ENCODE results near the gene TCTN2. TPM values are rescaled to one million over a fixed set of nuclear protein-coding genes. Genes with fewer than 3 reads are reported as not detected.

Gene TCTN2
- total and polyA plus RNA-seq, 9 donors = 6.3 to 11.7 (median 8.1) TPM

DNA sequence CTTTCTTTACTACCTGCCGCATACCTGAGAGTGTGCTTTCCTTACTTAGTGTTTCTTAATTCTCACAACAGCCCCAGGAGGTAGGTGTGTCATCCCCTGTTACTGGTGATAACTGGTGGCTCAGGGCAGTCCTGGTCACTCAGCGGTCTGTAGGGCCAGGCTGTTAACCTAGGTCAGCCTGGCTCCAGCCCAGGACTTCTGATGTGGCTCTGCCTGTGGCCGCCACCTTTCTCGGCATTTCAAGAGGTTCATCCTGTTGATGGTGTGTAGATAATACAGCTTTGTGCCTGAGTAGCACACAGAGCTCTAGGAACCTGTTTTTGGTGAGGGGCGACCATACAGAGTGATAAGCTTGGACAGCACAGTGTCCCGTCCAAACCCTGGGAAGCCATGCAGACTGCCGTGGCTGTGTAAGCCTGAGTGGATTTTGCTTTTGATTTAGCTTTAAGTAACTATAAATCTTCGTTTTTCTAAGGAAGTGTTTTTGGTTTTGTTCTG is 79.3 kb downstream of the TCTN2 start:
- no peaks in the 10 kb centered on the region for H3K27me3 ChIP-seq (ENCODE audit: control insufficient read depth, insufficient read depth, low read length)
- no peak overlapping the region for H3K27ac ChIP-seq (ENCODE audit: low read length)
- no peaks in the 10 kb centered on the region for H3K9me3 ChIP-seq (replicated peaks; ENCODE audit: control insufficient read depth, low read depth, low read length)
- WGBS (ENCODE audit: insufficient coverage) = 93% methylated on average over 6 of the region's 8 CpGs
- H3K4me3 ChIP-seq (ENCODE audit: low read length) = no peak overlapping the region
- DNase-seq = no peak
- H3K36me3 ChIP-seq (ENCODE audit: control insufficient read depth, insufficient read depth, low read length) = peaks cover 59% of the 10 kb centered on the region
- no peaks in the 10 kb centered on the region for H3K4me1 ChIP-seq (ENCODE audit: control insufficient read depth, insufficient read depth, low read length)

- Histone ChIP-seq H3K36me3 (ENCODE audit: control insufficient read depth, insufficient read depth, low read length) (peaks cover 59% of the 10 kb centered on the region), H3K4me3 (ENCODE audit: low read length) (no peak overlapping the region), H3K27ac (ENCODE audit: low read length) (no peak overlapping the region), H3K4me1 (ENCODE audit: control insufficient read depth, insufficient read depth, low read length) (no peaks in the 10 kb centered on the region), H3K27me3 (ENCODE audit: control insufficient read depth, insufficient read depth, low read length) (no peaks in the 10 kb centered on the region), H3K9me3 (replicated peaks; ENCODE audit: control insufficient read depth, low read depth, low read length) (no peaks in the 10 kb centered on the region)
- no peak for DNase-seq
- WGBS (ENCODE audit: insufficient coverage) = 93% methylated on average over 2 of the region's 3 CpGs
Measured at GRCh38 chr12:123752046-123752445, 81.1 kb downstream of the TCTN2 start.

- H3K4me1 ChIP-seq (ENCODE audit: control insufficient read depth, insufficient read depth, low read length) = no peaks in the 10 kb centered on the region
- H3K27me3 ChIP-seq (ENCODE audit: control insufficient read depth, insufficient read depth, low read length) = no peaks in the 10 kb centered on the region
- no CpG with 5 or more reads among the region's 12 CpGs for WGBS (ENCODE audit: insufficient coverage)
- H3K36me3 ChIP-seq (ENCODE audit: control insufficient read depth, insufficient read depth, low read length) = peaks cover 50% of the 10 kb centered on the region
- H3K4me3 ChIP-seq (ENCODE audit: low read length) = no peak overlapping the region
- H3K9me3 ChIP-seq (replicated peaks; ENCODE audit: control insufficient read depth, low read depth, low read length) = no peaks in the 10 kb centered on the region
- no peak for DNase-seq
- H3K27ac ChIP-seq (ENCODE audit: low read length) = no peak overlapping the region
Measured at GRCh38 chr12:123754041-123754772, 83.3 kb downstream of the TCTN2 start.

GRCh38 chr12:123757561-123757960 is 86.6 kb downstream of the TCTN2 start:
- H3K4me1 ChIP-seq (ENCODE audit: control insufficient read depth, insufficient read depth, low read length) = peaks cover 5% of the 10 kb centered on the region
- no peak overlapping the region for H3K27ac ChIP-seq (ENCODE audit: low read length)
- 57% methylated on average over 3 of the region's 6 CpGs for WGBS (ENCODE audit: insufficient coverage)
- DNase-seq = peak; percentile 15
- H3K27me3 ChIP-seq (ENCODE audit: control insufficient read depth, insufficient read depth, low read length) = peaks cover 12% of the 10 kb centered on the region
- H3K4me3 ChIP-seq (ENCODE audit: low read length) = no peak overlapping the region
- no peaks in the 10 kb centered on the region for H3K9me3 ChIP-seq (replicated peaks; ENCODE audit: control insufficient read depth, low read depth, low read length)
- peaks cover 28% of the 10 kb centered on the region for H3K36me3 ChIP-seq (ENCODE audit: control insufficient read depth, insufficient read depth, low read length)

Other genes starting within 250 kb of the TCTN2 start
- gene RILPL2, start 234.4 kb upstream of the TCTN2 start, total RNA-seq = 1.2 TPM
- 1 to 10 TPM; 1.2 to 2.2 (median 1.6) TPM for gene RILPL2, start 234.4 kb upstream of the TCTN2 start, polyA plus RNA-seq (ENCODE audit: insufficient read depth in 1 of 8, insufficient read length in 8 of 8, low replicate concordance in 1 of 8)
- 25.5 TPM for gene SNRNP35, start 213.0 kb upstream of the TCTN2 start, total RNA-seq
- gene SNRNP35, start 213.0 kb upstream of the TCTN2 start, polyA plus RNA-seq (ENCODE audit: insufficient read depth in 1 of 8, insufficient read length in 8 of 8, low replicate concordance in 1 of 8) = 10 to 100 TPM; 23.1 to 34.2 (median 31.3) TPM
- gene RILPL1, start 137.4 kb upstream of the TCTN2 start, total RNA-seq = 26.2 TPM
- gene RILPL1, start 137.4 kb upstream of the TCTN2 start, polyA plus RNA-seq (ENCODE audit: insufficient read depth in 1 of 8, insufficient read length in 8 of 8, low replicate concordance in 1 of 8) = 10 to 100 TPM; 24.8 to 38.3 (median 30.9) TPM
- 158 TPM for gene TMED2, start 86.6 kb upstream of the TCTN2 start, total RNA-seq
- gene TMED2, start 86.6 kb upstream of the TCTN2 start, polyA plus RNA-seq (ENCODE audit: insufficient read depth in 1 of 8, insufficient read length in 8 of 8, low replicate concordance in 1 of 8) = 100 to 1,000 TPM; 129 to 184 (median 153) TPM
- 21.0 TPM for gene DDX55, start 69.0 kb upstream of the TCTN2 start, total RNA-seq
- 10 to 100 TPM; 11.9 to 20.1 (median 13.5) TPM for gene DDX55, start 69.0 kb upstream of the TCTN2 start, polyA plus RNA-seq (ENCODE audit: insufficient read depth in 1 of 8, insufficient read length in 8 of 8, low replicate concordance in 1 of 8)
- 30.2 TPM for gene EIF2B1, start 37.4 kb upstream of the TCTN2 start, total RNA-seq
- gene EIF2B1, start 37.4 kb upstream of the TCTN2 start, polyA plus RNA-seq (ENCODE audit: insufficient read depth in 1 of 8, insufficient read length in 8 of 8, low replicate concordance in 1 of 8) = 10 to 100 TPM; 42.2 to 49.1 (median 45.3) TPM
- gene GTF2H3, start 37.3 kb upstream of the TCTN2 start, total RNA-seq = 30.3 TPM
- gene GTF2H3, start 37.3 kb upstream of the TCTN2 start, polyA plus RNA-seq (ENCODE audit: insufficient read depth in 1 of 8, insufficient read length in 8 of 8, low replicate concordance in 1 of 8) = 10 to 100 TPM; 18.8 to 30.9 (median 26.2) TPM
- 14.1 TPM for gene ATP6V0A2, start 41.2 kb downstream of the TCTN2 start, total RNA-seq
- gene ATP6V0A2, start 41.2 kb downstream of the TCTN2 start, polyA plus RNA-seq (ENCODE audit: insufficient read depth in 1 of 8, insufficient read length in 8 of 8, low replicate concordance in 1 of 8) = 10 to 100 TPM; 10.1 to 19.6 (median 12.6) TPM
- 1.5 TPM for gene DNAH10, start 91.2 kb downstream of the TCTN2 start, total RNA-seq
- 1 to 10 TPM; 1.2 to 8.6 (median 1.8) TPM for gene DNAH10, start 91.2 kb downstream of the TCTN2 start, polyA plus RNA-seq (ENCODE audit: insufficient read depth in 1 of 8, insufficient read length in 8 of 8, low replicate concordance in 1 of 8)